Vagina (tissue), 2 donors: ENCODE measurements around the gene LIN37. TPM values are rescaled to one million over a fixed set of nuclear protein-coding genes. Genes with fewer than 3 reads are reported as not detected.
"Not testable (repeated sequence)": the region's sequence is repeated elsewhere in the genome, so short reads cannot be mapped to it uniquely, and the experiment has no call there.

ENCODE experiments used
- DNase-seq, 2 donors: peaks; one replicate each; pipeline ENCODE4 v3.0.0-alpha.2; 2017; ENCODE audit errors: extremely low spot score in 2 of 2
- H3K27ac ChIP-seq: fragments of 200-600 bp; sonication (generic); one replicate; pipeline ENCODE4 v1.5.1; 2019
- H3K27me3 ChIP-seq: fragments of 200-600 bp; sonication (generic); one replicate; pipeline ENCODE4 v1.5.1; 2019
- H3K36me3 ChIP-seq, 2 donors: fragments of 200-600 bp; sonication (generic); one replicate each; pipeline ENCODE4 v1.5.1; 2017 to 2019
- H3K4me1 ChIP-seq: fragments of 200-600 bp; sonication (generic); one replicate; pipeline ENCODE4 v1.5.1; 2019
- H3K4me3 ChIP-seq, 2 donors: fragments of 200-600 bp; sonication (generic); 1 replicate in 1 of 2; 2 replicates in 1 of 2; pipeline ENCODE4 v1.5.1; 2016 to 2019
- H3K9me3 ChIP-seq: fragments of 200-600 bp; sonication (generic); one replicate; pipeline ENCODE4 v1.5.1; 2019
- POLR2A ChIP-seq, 2 donors: fragments of 450-650 bp; IDR thresholded peaks; one replicate each; pipeline ENCODE4 v1.6.1; 2017; ENCODE audit warnings: antibody characterized with exemption in 2 of 2, mild to moderate bottlenecking in 2 of 2, moderate library complexity in 2 of 2
- POLR2AphosphoS5 ChIP-seq, 2 donors: sonication (generic); formaldehyde crosslinking; IDR thresholded peaks; one replicate each; pipeline ENCODE4 v1.9.0; 2017; ENCODE audit warnings: antibody characterized with exemption in 2 of 2, mild to moderate bottlenecking in 2 of 2, low read depth in 1 of 2; ENCODE audit not compliant: insufficient read depth in 1 of 2
- intact Hi-C: fragments of 100-400 bp; cut with DNase I; formaldehyde crosslinking; loops from one replicate; pipeline ENCODE4 v1.15.1; 2023
- total RNA-seq: library from RNA; depleted of rRNA; stranded (reverse); fragments of >200 nt; gene quantifications from one replicate; pipeline ENCODE4 v1.2.3, GENCODE V29; 2016
- TF ChIP-seq, protein P1 (sequence below), 3 experiments: fragments of 450-650 bp in 2 of 3; fragments of 200-600 bp in 1 of 3; sonication (generic) in 1 of 3; IDR thresholded peaks; one replicate each; pipeline ENCODE4 v1.5.1; 2017 to 2019; ENCODE audit warnings: antibody characterized with exemption in 3 of 3, mild to moderate bottlenecking in 2 of 3, moderate library complexity in 2 of 3

Gene LIN37
- total RNA-seq, 1 donor from 2014 or later = 11.3 TPM

DNA sequence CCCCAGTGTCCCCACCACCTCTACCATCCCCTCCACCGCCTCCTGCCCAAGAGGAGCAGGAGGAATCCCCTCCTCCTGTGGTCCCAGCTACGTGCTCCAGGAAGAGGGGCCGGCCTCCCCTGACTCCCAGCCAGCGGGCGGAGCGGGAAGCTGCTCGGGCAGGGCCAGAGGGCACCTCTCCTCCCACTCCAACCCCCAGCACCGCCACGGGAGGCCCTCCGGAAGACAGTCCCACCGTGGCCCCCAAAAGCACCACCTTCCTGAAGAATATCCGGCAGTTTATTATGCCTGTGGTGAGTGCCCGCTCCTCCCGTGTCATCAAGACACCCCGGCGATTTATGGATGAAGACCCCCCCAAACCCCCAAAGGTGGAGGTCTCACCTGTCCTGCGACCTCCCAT lies 27.7 kb upstream of the LIN37 start:
- Histone ChIP-seq H3K9me3 (no peaks in the 10 kb centered on the region), H3K27ac (no peak overlapping the region), H3K4me3 (no peak overlapping the region), H3K4me1 (peaks cover 24% of the 10 kb centered on the region), H3K36me3 (peaks cover 3 to 56% of the 10 kb centered on the region in 2 donors), H3K27me3 (no peaks in the 10 kb centered on the region)
- no peak for DNase-seq
- intact Hi-C loops = no loop called here
- TF ChIP-seq POLR2A (IDR thresholded peaks at IDR 0.05) = no peak
- TF ChIP-seq, protein P1, sequence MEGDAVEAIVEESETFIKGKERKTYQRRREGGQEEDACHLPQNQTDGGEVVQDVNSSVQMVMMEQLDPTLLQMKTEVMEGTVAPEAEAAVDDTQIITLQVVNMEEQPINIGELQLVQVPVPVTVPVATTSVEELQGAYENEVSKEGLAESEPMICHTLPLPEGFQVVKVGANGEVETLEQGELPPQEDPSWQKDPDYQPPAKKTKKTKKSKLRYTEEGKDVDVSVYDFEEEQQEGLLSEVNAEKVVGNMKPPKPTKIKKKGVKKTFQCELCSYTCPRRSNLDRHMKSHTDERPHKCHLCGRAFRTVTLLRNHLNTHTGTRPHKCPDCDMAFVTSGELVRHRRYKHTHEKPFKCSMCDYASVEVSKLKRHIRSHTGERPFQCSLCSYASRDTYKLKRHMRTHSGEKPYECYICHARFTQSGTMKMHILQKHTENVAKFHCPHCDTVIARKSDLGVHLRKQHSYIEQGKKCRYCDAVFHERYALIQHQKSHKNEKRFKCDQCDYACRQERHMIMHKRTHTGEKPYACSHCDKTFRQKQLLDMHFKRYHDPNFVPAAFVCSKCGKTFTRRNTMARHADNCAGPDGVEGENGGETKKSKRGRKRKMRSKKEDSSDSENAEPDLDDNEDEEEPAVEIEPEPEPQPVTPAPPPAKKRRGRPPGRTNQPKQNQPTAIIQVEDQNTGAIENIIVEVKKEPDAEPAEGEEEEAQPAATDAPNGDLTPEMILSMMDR (IDR thresholded peaks at IDR 0.05) = no peak
- TF ChIP-seq POLR2AphosphoS5 (IDR thresholded peaks at IDR 0.05; ENCODE audit: insufficient read depth in 1 of 2, low read depth in 1 of 2) = no peak

DNA sequence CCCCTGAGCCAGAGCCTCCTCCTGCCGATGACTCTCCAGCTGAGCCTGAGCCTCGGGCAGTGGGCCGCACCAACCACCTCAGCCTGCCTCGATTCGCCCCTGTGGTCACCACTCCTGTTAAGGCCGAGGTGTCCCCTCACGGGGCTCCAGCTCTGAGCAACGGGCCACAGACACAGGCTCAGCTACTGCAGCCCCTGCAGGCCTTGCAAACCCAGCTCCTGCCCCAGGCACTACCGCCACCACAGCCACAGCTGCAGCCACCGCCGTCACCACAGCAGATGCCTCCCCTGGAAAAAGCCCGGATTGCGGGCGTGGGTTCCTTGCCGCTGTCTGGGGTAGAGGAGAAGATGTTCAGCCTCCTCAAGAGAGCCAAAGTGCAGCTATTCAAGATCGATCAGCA lies 27.0 kb upstream of the LIN37 start:
- intact Hi-C loops = no loop called here

DNA sequence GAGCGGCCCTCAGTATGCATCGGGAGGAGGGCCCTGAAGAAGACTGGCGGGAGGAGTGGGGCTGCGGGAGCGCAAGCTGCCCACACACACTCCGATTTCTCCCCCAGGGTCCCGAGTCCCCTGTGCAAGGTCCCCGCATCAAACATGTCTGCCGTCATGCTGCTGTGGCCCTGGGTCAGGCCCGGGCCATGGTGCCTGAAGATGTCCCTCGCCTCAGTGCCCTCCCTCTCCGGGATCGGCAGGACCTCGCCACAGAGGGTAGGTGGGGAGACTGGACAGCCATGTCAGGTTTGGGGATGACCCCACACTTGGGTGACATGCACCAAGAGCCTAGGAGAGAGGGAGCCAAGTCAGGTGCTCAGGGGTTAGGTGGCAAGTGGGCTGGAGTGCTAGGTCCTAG lies 25.9 kb upstream of the LIN37 start:
- H3K4me3 ChIP-seq = no peak overlapping the region
- H3K9me3 ChIP-seq = no peaks in the 10 kb centered on the region
- no peak overlapping the region for H3K27ac ChIP-seq
- peaks cover 3 to 75% of the 10 kb centered on the region in 2 donors for H3K36me3 ChIP-seq
- H3K27me3 ChIP-seq = no peaks in the 10 kb centered on the region
- H3K4me1 ChIP-seq = peaks cover 16% of the 10 kb centered on the region
- intact Hi-C loops = no loop called here
- DNase-seq = no peak
- TF ChIP-seq POLR2A (IDR thresholded peaks at IDR 0.05) (no peak), POLR2AphosphoS5 (IDR thresholded peaks at IDR 0.05; ENCODE audit: insufficient read depth in 1 of 2, low read depth in 1 of 2) (no peak)
- TF ChIP-seq, protein P1 (IDR thresholded peaks at IDR 0.05) = no peak

More for the DNA sequence above, 27.0 kb upstream of the LIN37 start:
- H3K27ac ChIP-seq = no peak overlapping the region
- H3K27me3 ChIP-seq = no peaks in the 10 kb centered on the region
- TF ChIP-seq, protein P1 (IDR thresholded peaks at IDR 0.05) = no peak
- TF ChIP-seq POLR2A (IDR thresholded peaks at IDR 0.05) (no peak), POLR2AphosphoS5 (IDR thresholded peaks at IDR 0.05; ENCODE audit: insufficient read depth in 1 of 2, low read depth in 1 of 2) (no peak)
- H3K9me3 ChIP-seq = no peaks in the 10 kb centered on the region
- DNase-seq = no peak
- H3K4me1 ChIP-seq = peaks cover 17% of the 10 kb centered on the region
- H3K4me3 ChIP-seq = no peak overlapping the region
- peaks cover 3 to 64% of the 10 kb centered on the region in 2 donors for H3K36me3 ChIP-seq

DNA sequence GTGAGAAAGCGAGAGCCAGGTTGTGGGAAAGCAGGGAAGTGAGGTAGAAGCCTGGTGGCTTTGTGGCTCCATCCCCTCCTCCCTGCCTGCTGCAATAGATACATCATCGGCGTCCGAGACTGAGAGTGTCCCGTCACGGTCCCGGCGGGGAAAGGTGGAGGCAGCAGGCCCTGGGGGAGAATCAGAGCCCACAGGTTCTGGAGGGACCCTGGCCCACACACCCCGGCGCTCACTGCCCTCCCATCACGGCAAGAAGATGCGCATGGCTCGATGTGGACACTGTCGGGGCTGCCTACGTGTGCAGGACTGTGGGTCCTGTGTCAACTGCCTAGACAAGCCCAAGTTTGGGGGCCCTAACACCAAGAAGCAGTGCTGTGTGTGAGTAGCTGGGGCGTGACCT lies 25.5 kb upstream of the LIN37 start:
- Histone ChIP-seq H3K36me3 (peaks cover 3 to 79% of the 10 kb centered on the region in 2 donors), H3K27me3 (no peaks in the 10 kb centered on the region), H3K4me1 (peaks cover 16% of the 10 kb centered on the region), H3K27ac (no peak overlapping the region), H3K9me3 (no peaks in the 10 kb centered on the region), H3K4me3 (no peak overlapping the region)
- DNase-seq = no peak
- no peak for TF ChIP-seq POLR2A (IDR thresholded peaks at IDR 0.05)
- TF ChIP-seq, protein P1 (IDR thresholded peaks at IDR 0.05) = no peak
- TF ChIP-seq POLR2AphosphoS5 (IDR thresholded peaks at IDR 0.05; ENCODE audit: insufficient read depth in 1 of 2, low read depth in 1 of 2) = no peak
- intact Hi-C loops = no loop called here

DNA sequence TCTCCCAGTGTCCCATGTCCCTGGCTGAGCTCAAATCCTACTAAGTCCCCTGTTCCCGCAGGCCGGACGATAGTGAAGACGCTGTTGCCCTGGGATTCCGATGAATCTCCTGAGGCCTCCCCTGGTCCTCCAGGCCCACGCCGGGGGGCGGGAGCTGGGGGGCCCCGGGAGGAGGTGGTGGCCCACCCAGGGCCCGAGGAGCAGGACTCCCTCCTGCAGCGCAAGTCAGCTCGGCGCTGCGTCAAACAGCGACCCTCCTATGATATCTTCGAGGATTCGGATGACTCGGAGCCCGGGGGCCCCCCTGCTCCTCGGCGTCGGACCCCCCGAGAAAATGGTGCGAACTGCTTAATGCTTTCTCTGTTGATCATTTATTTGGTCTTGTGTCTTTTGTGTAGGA lies 24.7 kb upstream of the LIN37 start:
- no peaks in the 10 kb centered on the region for H3K9me3 ChIP-seq
- TF ChIP-seq POLR2A (IDR thresholded peaks at IDR 0.05) (no peak), POLR2AphosphoS5 (IDR thresholded peaks at IDR 0.05; ENCODE audit: insufficient read depth in 1 of 2, low read depth in 1 of 2) (no peak)
- no peak overlapping the region for H3K4me3 ChIP-seq
- no peaks in the 10 kb centered on the region for H3K27me3 ChIP-seq
- H3K27ac ChIP-seq = no peak overlapping the region
- no peak for DNase-seq
- peaks cover 3 to 87% of the 10 kb centered on the region in 2 donors for H3K36me3 ChIP-seq
- intact Hi-C loops = no loop called here
- H3K4me1 ChIP-seq = peaks cover 14% of the 10 kb centered on the region

DNA sequence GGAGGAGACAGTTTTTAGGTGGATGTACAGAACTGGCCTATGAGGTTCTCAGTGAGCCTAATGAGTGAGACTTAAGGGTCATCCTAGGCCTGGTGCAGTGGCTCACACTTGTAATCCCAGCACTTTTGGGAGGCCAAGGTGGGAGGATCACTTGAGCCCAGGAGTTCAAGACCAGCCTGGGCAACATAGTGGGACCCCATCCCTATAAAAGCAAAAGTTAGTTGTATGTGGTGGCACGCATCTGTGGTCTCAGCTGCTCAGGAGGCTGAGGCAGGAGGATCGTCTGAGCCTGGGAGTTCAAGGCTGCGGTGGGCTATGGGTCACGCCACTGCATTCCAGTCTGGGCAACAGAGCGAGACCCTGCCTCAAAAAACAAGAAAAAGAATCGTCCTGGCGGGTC lies 24.2 kb upstream of the LIN37 start:
- peaks cover 3 to 91% of the 10 kb centered on the region in 2 donors for H3K36me3 ChIP-seq
- H3K27me3 ChIP-seq, H3K27ac ChIP-seq, H3K9me3 ChIP-seq, H3K4me3 ChIP-seq, DNase-seq, intact Hi-C loops, H3K4me1 ChIP-seq: not testable (repeated sequence)
